Coronary artery (tissue), 2 donors: ENCODE results near the gene NDOR1.

ENCODE experiments used
- DNase-seq: peaks from one replicate; pipeline ENCODE4 v3.0.0-alpha.2; 2017; ENCODE audit warnings: low spot score
- H3K27ac ChIP-seq, 2 donors: fragments of 200-600 bp; sonication (generic); one replicate each; pipeline ENCODE4 v1.5.1; 2016 to 2019
- H3K4me3 ChIP-seq: fragments of 200-600 bp; sonication (generic); 2 replicates; pipeline ENCODE4 v1.5.1; 2016; ENCODE audit warnings: mild to moderate bottlenecking, moderate library complexity
- TF ChIP-seq, protein P1 (sequence below): fragments of 200-600 bp; sonication (generic); IDR thresholded peaks from one replicate; pipeline ENCODE4 v1.5.1; 2019; ENCODE audit warnings: antibody characterized with exemption

NDOR1 gene

DNA sequence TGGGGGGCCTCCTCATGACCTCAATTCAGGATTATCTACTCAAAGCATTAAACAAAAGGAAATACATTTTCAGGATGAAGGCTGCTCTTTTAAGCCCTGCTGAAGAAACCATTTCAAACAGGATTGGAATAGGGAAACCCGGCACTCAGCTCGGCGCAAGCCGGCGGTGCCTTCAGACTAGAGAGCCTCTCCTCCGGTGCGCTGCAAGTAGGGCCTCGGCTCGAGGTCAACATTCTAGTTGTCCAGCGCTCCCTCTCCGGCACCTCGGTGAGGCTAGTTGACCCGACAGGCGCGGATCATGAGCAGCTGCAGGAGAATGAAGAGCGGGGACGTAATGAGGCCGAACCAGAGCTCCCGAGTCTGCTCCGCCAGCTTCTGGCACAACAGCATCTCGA is 772 bp upstream of the NDOR1 start:
- peak overlapping the region in 1 of 2 donors; percentile 85 for H3K27ac ChIP-seq
- no peak for DNase-seq
- H3K4me3 ChIP-seq = peak overlapping the region; percentile 95
- TF ChIP-seq, protein P1, sequence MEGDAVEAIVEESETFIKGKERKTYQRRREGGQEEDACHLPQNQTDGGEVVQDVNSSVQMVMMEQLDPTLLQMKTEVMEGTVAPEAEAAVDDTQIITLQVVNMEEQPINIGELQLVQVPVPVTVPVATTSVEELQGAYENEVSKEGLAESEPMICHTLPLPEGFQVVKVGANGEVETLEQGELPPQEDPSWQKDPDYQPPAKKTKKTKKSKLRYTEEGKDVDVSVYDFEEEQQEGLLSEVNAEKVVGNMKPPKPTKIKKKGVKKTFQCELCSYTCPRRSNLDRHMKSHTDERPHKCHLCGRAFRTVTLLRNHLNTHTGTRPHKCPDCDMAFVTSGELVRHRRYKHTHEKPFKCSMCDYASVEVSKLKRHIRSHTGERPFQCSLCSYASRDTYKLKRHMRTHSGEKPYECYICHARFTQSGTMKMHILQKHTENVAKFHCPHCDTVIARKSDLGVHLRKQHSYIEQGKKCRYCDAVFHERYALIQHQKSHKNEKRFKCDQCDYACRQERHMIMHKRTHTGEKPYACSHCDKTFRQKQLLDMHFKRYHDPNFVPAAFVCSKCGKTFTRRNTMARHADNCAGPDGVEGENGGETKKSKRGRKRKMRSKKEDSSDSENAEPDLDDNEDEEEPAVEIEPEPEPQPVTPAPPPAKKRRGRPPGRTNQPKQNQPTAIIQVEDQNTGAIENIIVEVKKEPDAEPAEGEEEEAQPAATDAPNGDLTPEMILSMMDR = no peak

DNA sequence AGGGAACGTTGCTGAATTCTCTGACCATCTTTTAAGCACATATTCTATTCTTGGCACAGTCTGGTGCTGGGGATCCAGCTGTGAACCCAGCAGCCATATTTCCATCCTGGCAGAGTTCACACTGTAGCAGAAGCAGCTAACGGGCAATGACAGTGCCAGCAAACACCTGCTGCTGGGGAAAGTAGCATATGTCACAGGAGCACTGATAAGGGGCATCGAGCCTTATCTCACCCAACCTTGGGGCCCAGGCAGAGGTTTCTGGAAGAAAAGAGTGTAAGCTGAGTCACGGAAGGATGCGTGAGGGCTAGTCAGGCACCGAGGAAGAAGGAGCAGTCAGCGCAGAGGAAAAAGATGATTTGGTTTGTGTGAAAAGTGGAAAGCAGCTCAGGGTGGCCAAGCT is 1.1 kb downstream of the NDOR1 start:
- Histone ChIP-seq H3K27ac (no peak overlapping the region), H3K4me3 (peak overlapping the region; percentile 95)
- DNase-seq = no peak
- TF ChIP-seq, protein P1 = no peak

DNA sequence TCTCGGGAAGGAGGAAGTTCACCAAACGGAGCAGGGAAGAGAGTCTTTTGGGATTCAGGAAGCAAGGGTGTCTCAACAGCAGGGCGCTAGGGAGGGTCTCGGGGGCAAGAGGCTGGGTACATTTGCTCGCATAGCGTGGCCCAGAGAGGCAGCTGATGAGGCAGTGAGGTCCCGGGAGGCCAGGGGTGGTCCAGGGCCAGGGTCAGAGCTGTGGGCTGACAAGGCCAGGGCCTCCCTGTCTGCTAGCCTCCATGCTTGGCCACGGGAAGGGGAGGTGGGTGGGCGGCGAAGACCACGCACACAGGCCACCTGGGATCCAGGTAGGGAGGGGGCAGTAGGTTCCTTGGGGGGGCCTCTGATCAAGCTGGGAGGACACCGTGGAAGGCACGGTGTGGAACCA is 6.0 kb downstream of the NDOR1 start:
- Histone ChIP-seq H3K27ac (no peak overlapping the region), H3K4me3 (no peak overlapping the region)
- DNase-seq = no peak
- TF ChIP-seq, protein P1 = no peak

DNA sequence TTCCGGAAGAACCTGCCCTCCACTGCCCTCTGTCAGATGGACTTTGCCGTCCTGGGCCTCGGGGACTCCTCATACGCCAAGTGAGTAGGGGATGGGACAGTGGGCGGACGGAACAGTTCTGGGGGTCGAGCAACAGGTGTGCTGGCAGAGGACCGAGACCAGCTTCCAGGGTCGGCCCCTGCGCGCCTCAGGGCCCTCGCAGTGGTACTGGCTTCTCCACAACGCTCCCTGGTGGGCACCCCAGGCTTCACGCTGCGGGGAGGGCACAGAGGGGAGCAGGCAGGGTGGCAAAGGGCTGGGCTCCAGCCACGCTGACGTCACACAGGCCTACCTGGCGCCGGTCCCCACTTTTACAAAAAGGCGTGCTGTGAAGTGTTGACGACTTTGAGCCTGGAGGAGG is 7.0 kb downstream of the NDOR1 start:
- DNase-seq = no peak
- TF ChIP-seq, protein P1 = no peak
- no peak overlapping the region for H3K27ac ChIP-seq
- no peak overlapping the region for H3K4me3 ChIP-seq

DNA sequence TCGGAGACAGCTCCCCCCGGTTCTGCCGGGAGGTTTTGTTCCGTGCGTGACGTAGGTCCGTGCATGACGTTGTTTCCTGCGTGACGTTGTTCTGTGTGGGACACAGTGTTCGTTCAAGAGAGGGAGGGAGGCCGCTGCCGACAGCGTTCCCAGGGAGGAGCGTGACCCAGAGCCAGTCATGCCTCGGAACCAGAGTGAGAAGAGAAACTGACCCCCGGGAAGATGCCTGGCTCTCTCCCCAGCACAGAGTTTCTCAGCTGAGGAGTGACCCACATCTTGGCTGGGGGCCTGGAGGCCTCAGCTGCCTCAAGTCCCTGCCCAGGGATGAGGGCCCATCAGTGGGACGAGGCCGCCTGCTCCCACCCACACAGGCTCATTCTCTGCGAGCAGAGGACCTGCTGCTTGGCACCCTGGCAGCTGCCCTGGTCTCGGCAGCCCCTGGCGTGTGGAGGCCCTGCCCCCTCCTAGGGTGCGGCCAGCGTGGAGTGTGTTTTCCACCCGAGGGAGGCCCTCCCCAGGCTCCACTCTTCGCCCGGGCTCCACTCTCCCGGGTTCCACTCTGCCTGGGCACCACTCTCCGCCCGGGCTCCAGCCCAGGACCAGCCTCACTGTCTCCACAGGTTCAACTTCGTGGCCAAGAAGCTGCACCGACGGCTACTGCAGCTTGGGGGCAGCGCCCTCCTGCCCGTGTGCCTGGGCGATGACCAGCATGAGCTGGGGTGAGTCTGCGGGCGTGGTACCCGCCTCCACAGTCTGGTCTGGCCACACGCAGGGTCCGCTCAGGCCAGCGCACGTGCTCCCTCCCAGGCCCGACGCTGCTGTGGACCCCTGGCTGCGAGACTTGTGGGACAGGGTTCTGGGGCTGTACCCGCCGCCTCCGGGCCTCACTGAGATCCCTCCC is 7.9 kb downstream of the NDOR1 start:
- TF ChIP-seq, protein P1 = no peak
- Histone ChIP-seq H3K4me3 (no peak overlapping the region), H3K27ac (no peak overlapping the region)
- no peak for DNase-seq

DNA sequence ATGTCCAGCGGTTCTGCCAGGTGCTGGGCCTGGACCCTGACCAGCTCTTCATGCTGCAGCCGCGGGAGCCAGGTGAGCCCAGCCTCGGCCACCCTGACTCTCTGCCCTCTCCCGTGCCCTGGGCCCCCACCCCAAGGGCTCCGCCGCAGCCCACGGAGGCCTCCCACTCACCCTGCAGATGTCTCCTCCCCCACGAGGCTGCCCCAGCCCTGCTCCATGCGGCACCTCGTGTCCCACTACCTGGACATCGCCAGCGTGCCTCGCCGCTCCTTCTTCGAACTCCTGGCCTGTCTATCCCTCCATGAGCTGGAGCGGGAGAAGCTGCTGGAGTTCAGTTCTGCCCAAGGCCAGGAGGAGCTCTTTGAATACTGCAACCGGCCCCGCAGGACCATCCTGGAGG is 9.1 kb downstream of the NDOR1 start:
- H3K27ac ChIP-seq = no peak overlapping the region
- H3K4me3 ChIP-seq = no peak overlapping the region
- TF ChIP-seq, protein P1 = no peak
- DNase-seq = no peak
